SU-DHL-6 (cell line): ENCODE results near the gene MRPS24.

Experiments used
- H2AFZ ChIP-seq: fragments of 200-600 bp; sonication (generic); 2 replicates; pipeline ENCODE4 v1.6.1; 2014; ENCODE audit warnings: low read depth, mild to moderate bottlenecking, moderate library complexity, mixed read lengths, antibody characterized with exemption, low read length; ENCODE audit not compliant: severe bottlenecking
- H3F3A ChIP-seq: fragments of 200-600 bp; shearing (Covaris generic); 2 replicates; pipeline ENCODE4 v1.6.0; 2016; ENCODE audit warnings: antibody characterized with exemption, mild to moderate bottlenecking; ENCODE audit not compliant: insufficient read depth
- H3K27ac ChIP-seq: fragments of 200-600 bp; sonication (generic); 2 replicates; pipeline ENCODE4 v1.5.1; 2016; ENCODE audit warnings: low read depth, mild to moderate bottlenecking, low read length, moderate library complexity, mixed read lengths
- H3K27me3 ChIP-seq: fragments of 200-600 bp; sonication (generic), shearing (Covaris generic); 2 replicates; pipeline ENCODE4 v1.6.0; 2014; ENCODE audit warnings: mild to moderate bottlenecking, low read length
- H3K36me3 ChIP-seq: fragments of 200-600 bp; sonication (generic); 2 replicates; pipeline ENCODE4 v1.6.1; 2014; ENCODE audit warnings: mild to moderate bottlenecking, low read length, mixed read lengths
- H3K4me2 ChIP-seq: fragments of 300-600, 200-600 bp; shearing (Covaris generic), sonication (generic); 2 replicates; pipeline ENCODE4 v1.6.0; 2014; ENCODE audit warnings: low read length, low read depth, mild to moderate bottlenecking; ENCODE audit not compliant: poor library complexity, severe bottlenecking
- H3K4me3 ChIP-seq: fragments of 200-600 bp; sonication (generic); 2 replicates; pipeline ENCODE4 v1.5.1; 2014; ENCODE audit warnings: antibody characterized with exemption, low read length, mild to moderate bottlenecking, mixed read lengths; ENCODE audit not compliant: insufficient read depth, poor library complexity, severe bottlenecking
- H3K79me2 ChIP-seq: fragments of 200-600 bp; sonication (generic); 2 replicates; pipeline ENCODE4 v1.6.1; 2014; ENCODE audit warnings: mild to moderate bottlenecking, low read length, moderate library complexity; ENCODE audit not compliant: insufficient read depth
- H3K9ac ChIP-seq: fragments of 200-600 bp; sonication (generic); 2 replicates; pipeline ENCODE4 v1.7.0; 2014; ENCODE audit warnings: mild to moderate bottlenecking, low read length
- H3K9me2 ChIP-seq: fragments of 200-600 bp; sonication (generic); replicated peaks from 2 replicates; pipeline ENCODE4 v1.6.1; 2014; ENCODE audit warnings: low read length; ENCODE audit not compliant: insufficient read depth
- H3K9me3 ChIP-seq: fragments of 200-600 bp; sonication (generic); 2 replicates; pipeline ENCODE4 v1.6.1; 2014; ENCODE audit warnings: low read length, mixed read lengths; ENCODE audit not compliant: insufficient read depth
- H4K20me1 ChIP-seq: fragments of 200-600 bp; sonication (generic); 2 replicates; pipeline ENCODE4 v1.6.1; 2014; ENCODE audit warnings: low read depth, mild to moderate bottlenecking, antibody characterized with exemption, low read length, moderate library complexity, mixed read lengths
- EZH2phosphoT487 ChIP-seq: fragments of 200-600 bp; sonication (generic), shearing (Covaris generic); conservative IDR thresholded peaks from 2 replicates; pipeline ENCODE4 v1.6.1; 2018; ENCODE audit warnings: mild to moderate bottlenecking, antibody characterized with exemption, low read length, moderate library complexity, mixed read lengths
- TF ChIP-seq, protein P1 (sequence below): fragments of 200-600 bp; sonication (generic); IDR thresholded peaks from one replicate; pipeline ENCODE4 v1.5.1; 2017; ENCODE audit warnings: antibody characterized with exemption, mild to moderate bottlenecking, low read length, moderate library complexity; ENCODE audit not compliant: insufficient read depth, poor library complexity, severe bottlenecking

The MRPS24 gene

GRCh38 chr7:43884617-43885016 is 15.3 kb upstream of the MRPS24 start:
- Histone ChIP-seq H3K36me3 (0 out of 2 replicates have a peak, but pooled peaks cover 3% of the 10 kb centered on the region), H3K79me2 (no peaks in the 10 kb centered on the region)
- TF ChIP-seq EZH2phosphoT487 = no peak
- TF ChIP-seq, protein P1, sequence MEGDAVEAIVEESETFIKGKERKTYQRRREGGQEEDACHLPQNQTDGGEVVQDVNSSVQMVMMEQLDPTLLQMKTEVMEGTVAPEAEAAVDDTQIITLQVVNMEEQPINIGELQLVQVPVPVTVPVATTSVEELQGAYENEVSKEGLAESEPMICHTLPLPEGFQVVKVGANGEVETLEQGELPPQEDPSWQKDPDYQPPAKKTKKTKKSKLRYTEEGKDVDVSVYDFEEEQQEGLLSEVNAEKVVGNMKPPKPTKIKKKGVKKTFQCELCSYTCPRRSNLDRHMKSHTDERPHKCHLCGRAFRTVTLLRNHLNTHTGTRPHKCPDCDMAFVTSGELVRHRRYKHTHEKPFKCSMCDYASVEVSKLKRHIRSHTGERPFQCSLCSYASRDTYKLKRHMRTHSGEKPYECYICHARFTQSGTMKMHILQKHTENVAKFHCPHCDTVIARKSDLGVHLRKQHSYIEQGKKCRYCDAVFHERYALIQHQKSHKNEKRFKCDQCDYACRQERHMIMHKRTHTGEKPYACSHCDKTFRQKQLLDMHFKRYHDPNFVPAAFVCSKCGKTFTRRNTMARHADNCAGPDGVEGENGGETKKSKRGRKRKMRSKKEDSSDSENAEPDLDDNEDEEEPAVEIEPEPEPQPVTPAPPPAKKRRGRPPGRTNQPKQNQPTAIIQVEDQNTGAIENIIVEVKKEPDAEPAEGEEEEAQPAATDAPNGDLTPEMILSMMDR = no peak

GRCh38 chr7:43884209-43884608 is 14.9 kb upstream of the MRPS24 start:
- no peak overlapping the region for H3K27ac ChIP-seq
- no peak overlapping the region for H3K4me3 ChIP-seq
- H3K79me2 ChIP-seq = no peaks in the 10 kb centered on the region
- H3K9me3 ChIP-seq = no peaks in the 10 kb centered on the region
- H3K4me2 ChIP-seq = no peak overlapping the region
- H3K9ac ChIP-seq = no peak overlapping the region
- H3F3A ChIP-seq = no peaks in the 10 kb centered on the region
- H2AFZ ChIP-seq = no peak overlapping the region
- no peaks in the 10 kb centered on the region for H3K9me2 ChIP-seq
- TF ChIP-seq, protein P1 = no peak
- no peak for TF ChIP-seq EZH2phosphoT487
- H3K36me3 ChIP-seq = 0 out of 2 replicates have a peak, but pooled peaks cover 3% of the 10 kb centered on the region
- H4K20me1 ChIP-seq = no peaks in the 10 kb centered on the region
- H3K27me3 ChIP-seq = no peaks in the 10 kb centered on the region

More at GRCh38 chr7:43884617-43885016, 15.3 kb upstream of the MRPS24 start:
- H3K9me3 ChIP-seq = no peaks in the 10 kb centered on the region
- H3K9me2 ChIP-seq = no peaks in the 10 kb centered on the region
- no peak overlapping the region for H3K4me2 ChIP-seq
- H3K4me3 ChIP-seq = no peak overlapping the region
- 0 out of 2 replicates have a peak, but pooled peaks cover 4% of the 10 kb centered on the region for H3F3A ChIP-seq
- no peak overlapping the region for H3K9ac ChIP-seq
- H4K20me1 ChIP-seq = no peaks in the 10 kb centered on the region
- H3K27me3 ChIP-seq = no peaks in the 10 kb centered on the region
- H2AFZ ChIP-seq = no peak overlapping the region
- H3K27ac ChIP-seq = no peak overlapping the region

DNA sequence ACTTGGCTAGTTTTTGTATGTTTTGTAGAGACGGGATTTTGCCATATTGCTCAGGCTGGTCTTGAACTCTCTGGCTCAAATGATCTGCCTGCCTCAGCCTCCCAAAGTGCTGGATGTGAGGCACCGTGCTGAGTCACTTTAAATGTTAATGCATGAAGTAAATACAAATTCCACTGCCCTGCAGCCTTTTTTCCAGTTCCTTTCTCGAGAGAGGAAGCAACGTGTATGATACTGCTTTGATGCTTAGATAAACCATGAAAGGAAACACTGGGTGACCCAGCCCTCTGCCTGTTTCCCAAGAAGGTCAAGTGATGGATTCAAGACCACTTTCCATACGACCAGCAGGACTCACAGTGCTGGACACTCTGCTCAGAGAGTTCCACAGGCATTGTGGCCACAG is 11.3 kb upstream of the MRPS24 start:
- no peak overlapping the region for H3K27ac ChIP-seq
- H4K20me1 ChIP-seq = no peaks in the 10 kb centered on the region
- H3K27me3 ChIP-seq = no peaks in the 10 kb centered on the region
- H3K9me3 ChIP-seq = no peaks in the 10 kb centered on the region
- H3K36me3 ChIP-seq = 0 out of 2 replicates have a peak, but pooled peaks cover 3% of the 10 kb centered on the region
- no peak overlapping the region for H3K4me3 ChIP-seq
- H3K4me2 ChIP-seq = no peak overlapping the region
- no peaks in the 10 kb centered on the region for H3K79me2 ChIP-seq
- TF ChIP-seq EZH2phosphoT487 = no peak
- TF ChIP-seq, protein P1 = no peak
- no peak overlapping the region for H2AFZ ChIP-seq
- no peaks in the 10 kb centered on the region for H3K9me2 ChIP-seq
- no peaks in the 10 kb centered on the region for H3F3A ChIP-seq
- no peak overlapping the region for H3K9ac ChIP-seq
